Spinal cord (tissue), 10 donors: Measurements from ENCODE around the gene EPHB3. TPM values are rescaled to one million over a fixed set of nuclear protein-coding genes. Genes with fewer than 3 reads are reported as not detected.

ENCODE experiments used
- DNase-seq, 6 donors: peaks; one replicate each; pipeline versions ENCODE4 v3.0.0 to v3.0.0-alpha.2; 2013 to 2015; ENCODE audit warnings: low spot score in 6 of 6, low read depth in 4 of 6
- H3K27ac ChIP-seq: one replicate; pipeline ENCODE4 v1.5.1; 2013; ENCODE audit warnings: low read depth, low read length, control low read depth
- H3K27me3 ChIP-seq: one replicate; pipeline ENCODE4 v1.6.1; 2013; ENCODE audit warnings: low read length; ENCODE audit not compliant: control insufficient read depth, insufficient read depth
- H3K36me3 ChIP-seq: one replicate; pipeline ENCODE4 v1.6.1; 2013; ENCODE audit warnings: low read length; ENCODE audit not compliant: control insufficient read depth, insufficient read depth
- H3K4me1 ChIP-seq: one replicate; pipeline ENCODE4 v1.6.1; 2013; ENCODE audit warnings: low read length; ENCODE audit not compliant: control insufficient read depth, insufficient read depth
- H3K4me3 ChIP-seq: one replicate; pipeline ENCODE4 v1.5.1; 2013; ENCODE audit warnings: low read depth, low read length, control low read depth
- H3K9me3 ChIP-seq: one replicate; pipeline ENCODE4 v1.6.1; 2013; ENCODE audit warnings: low read length; ENCODE audit not compliant: control insufficient read depth, insufficient read depth
- WGBS: methylation state at CpG from one replicate; pipeline ENCODE4 v1.1.5; 2013; ENCODE audit warnings: missing lambda C conversion rate; ENCODE audit not compliant: insufficient coverage; 5-methylcytosine and 5-hydroxymethylcytosine counted together
- polyA plus RNA-seq, 2 donors: library from polyadenylated mRNA; unstranded; fragments of 120-200 nt; gene quantifications; one replicate each; pipeline ENCODE4 v1.2.1, GENCODE V29; 2013; ENCODE audit not compliant: insufficient read length in 2 of 2
- total RNA-seq, 2 donors: library from RNA; depleted of rRNA in 1 of 2; stranded (reverse); fragments of 120-200 nt in 1 of 2; fragments of >200 nt in 1 of 2; gene quantifications; one replicate each; pipeline versions ENCODE4 v1.2.3 to v1.2.4, GENCODE V29; 2013 to 2014
- donor health status: healthy.

The EPHB3 gene
- total and polyA plus RNA-seq, 4 donors: 9.3 to 35.2 (median 18.6) TPM

- peak in 1 of 6 donors; percentile 20 for DNase-seq
- Histone ChIP-seq H3K4me3 (no peak overlapping the region), H3K4me1 (peaks cover 47% of the 10 kb centered on the region), H3K9me3 (no peaks in the 10 kb centered on the region), H3K27me3 (peaks cover 23% of the 10 kb centered on the region), H3K27ac (peak overlapping the region; percentile 40), H3K36me3 (no peaks in the 10 kb centered on the region)
- WGBS: 51% methylated on average over 12 of the region's 20 CpGs
Measured at GRCh38 chr3:184603151-184604030, 41.8 kb downstream of the EPHB3 start.

- 3% methylated on average over 39 of the region's 56 CpGs for WGBS
- Histone ChIP-seq H3K9me3 (no peaks in the 10 kb centered on the region), H3K27me3 (peaks cover 23% of the 10 kb centered on the region), H3K4me3 (peak overlapping the region; percentile 16), H3K36me3 (no peaks in the 10 kb centered on the region), H3K27ac (no peak overlapping the region), H3K4me1 (peaks cover 41% of the 10 kb centered on the region)
- peak in 2 of 6 donors; percentile 69 for DNase-seq
Measured at GRCh38 chr3:184604039-184604601, 42.5 kb downstream of the EPHB3 start.

- WGBS: 54% methylated on average over 17 of the region's 20 CpGs
- Histone ChIP-seq H3K4me1 (peaks cover 39% of the 10 kb centered on the region), H3K9me3 (no peaks in the 10 kb centered on the region), H3K4me3 (no peak overlapping the region), H3K27me3 (peaks cover 23% of the 10 kb centered on the region), H3K36me3 (no peaks in the 10 kb centered on the region), H3K27ac (no peak overlapping the region)
- DNase-seq: peak in 1 of 6 donors; percentile 42
Measured at GRCh38 chr3:184604615-184605290, 43.2 kb downstream of the EPHB3 start.

GRCh38 chr3:184608209-184608608, 46.6 kb downstream of the EPHB3 start:
- H3K9me3 ChIP-seq: no peaks in the 10 kb centered on the region
- H3K36me3 ChIP-seq: no peaks in the 10 kb centered on the region
- H3K27ac ChIP-seq: no peak overlapping the region
- H3K27me3 ChIP-seq: peaks cover 14% of the 10 kb centered on the region
- DNase-seq: no peak
- H3K4me1 ChIP-seq: peaks cover 22% of the 10 kb centered on the region
- H3K4me3 ChIP-seq: no peak overlapping the region

GRCh38 chr3:184609476-184610244, 48.1 kb downstream of the EPHB3 start:
- Histone ChIP-seq H3K27ac (no peak overlapping the region), H3K27me3 (peaks cover 7% of the 10 kb centered on the region), H3K36me3 (no peaks in the 10 kb centered on the region), H3K4me3 (no peak overlapping the region), H3K4me1 (peaks cover 10% of the 10 kb centered on the region), H3K9me3 (no peaks in the 10 kb centered on the region)
- peak in 1 of 6 donors; percentile 46 for DNase-seq
- WGBS: 84% methylated on average over 6 of the region's 9 CpGs

- Histone ChIP-seq H3K36me3 (no peaks in the 10 kb centered on the region), H3K4me3 (no peak overlapping the region), H3K27me3 (peaks cover under 1% of the 10 kb centered on the region), H3K27ac (no peak overlapping the region), H3K4me1 (peaks cover 4% of the 10 kb centered on the region), H3K9me3 (no peaks in the 10 kb centered on the region)
- DNase-seq: no peak
- 87% methylated on average over 3 of the region's 6 CpGs for WGBS
Measured at GRCh38 chr3:184610245-184610871, 48.8 kb downstream of the EPHB3 start.

- no peak overlapping the region for H3K27ac ChIP-seq
- no peak overlapping the region for H3K4me3 ChIP-seq
- peaks cover 4% of the 10 kb centered on the region for H3K4me1 ChIP-seq
- H3K9me3 ChIP-seq: no peaks in the 10 kb centered on the region
- 83% methylated on average over 2 of the region's 8 CpGs for WGBS
- no peaks in the 10 kb centered on the region for H3K36me3 ChIP-seq
- H3K27me3 ChIP-seq: no peaks in the 10 kb centered on the region
- DNase-seq: peak in 1 of 6 donors; percentile 38
Measured at GRCh38 chr3:184611607-184612281, 50.2 kb downstream of the EPHB3 start.

GRCh38 chr3:184615396-184615795, 53.8 kb downstream of the EPHB3 start:
- Histone ChIP-seq H3K4me3 (no peak overlapping the region), H3K4me1 (peaks cover 15% of the 10 kb centered on the region), H3K9me3 (no peaks in the 10 kb centered on the region), H3K27ac (no peak overlapping the region), H3K36me3 (no peaks in the 10 kb centered on the region), H3K27me3 (no peaks in the 10 kb centered on the region)
- DNase-seq: no peak
- 100% methylated on average over 1 of the region's 1 CpG for WGBS
